Neuron (in vitro differentiated cells): ENCODE results near the gene ADORA2A.
"Not testable (repeated sequence)": the region's sequence is repeated elsewhere in the genome, so short reads cannot be mapped to it uniquely, and the experiment has no call there.

Experiments used
- H2AFZ ChIP-seq: one replicate; pipeline ENCODE4 v1.6.1; 2013; ENCODE audit warnings: low read depth, mild to moderate bottlenecking, inconsistent platforms, low read length, moderate library complexity
- H3K27me3 ChIP-seq: one replicate; pipeline ENCODE4 v1.6.1; 2013; ENCODE audit warnings: low read length; ENCODE audit not compliant: insufficient read depth
- H3K36me3 ChIP-seq: one replicate; pipeline ENCODE4 v1.6.1; 2013; ENCODE audit warnings: low read length; ENCODE audit not compliant: insufficient read depth
- H3K4me1 ChIP-seq: one replicate; pipeline ENCODE4 v1.6.1; 2013; ENCODE audit warnings: low read length; ENCODE audit not compliant: insufficient read depth
- H3K4me3 ChIP-seq: 2 replicates; pipeline ENCODE4 v1.5.1; 2013; ENCODE audit warnings: mild to moderate bottlenecking, low read length, moderate library complexity
- H3K9me3 ChIP-seq: one replicate; pipeline ENCODE4 v1.6.1; 2013; ENCODE audit warnings: low read length

ADORA2A gene

GRCh38 chr22:24485608-24486007 lies 58.2 kb downstream of the ADORA2A start:
- Histone ChIP-seq H2AFZ (no peak overlapping the region), H3K36me3 (no peaks in the 10 kb centered on the region), H3K27me3 (no peaks in the 10 kb centered on the region), H3K4me3 (no peak overlapping the region), H3K4me1 (no peaks in the 10 kb centered on the region), H3K9me3 (no peaks in the 10 kb centered on the region)

- no peak overlapping the region for H2AFZ ChIP-seq
- peaks cover 3% of the 10 kb centered on the region for H3K27me3 ChIP-seq
- no peaks in the 10 kb centered on the region for H3K9me3 ChIP-seq
- H3K4me3 ChIP-seq: no peak overlapping the region
- H3K4me1 ChIP-seq: no peaks in the 10 kb centered on the region
- no peaks in the 10 kb centered on the region for H3K36me3 ChIP-seq
Observed at GRCh38 chr22:24486501-24486921, 59.1 kb downstream of the ADORA2A start.

- H3K4me1 ChIP-seq: no peaks in the 10 kb centered on the region
- H3K36me3 ChIP-seq: no peaks in the 10 kb centered on the region
- no peak overlapping the region for H2AFZ ChIP-seq
- H3K27me3 ChIP-seq: peaks cover 10% of the 10 kb centered on the region
- H3K4me3 ChIP-seq: no peak overlapping the region
- H3K9me3 ChIP-seq: no peaks in the 10 kb centered on the region
Observed at GRCh38 chr22:24489011-24489410, 61.6 kb downstream of the ADORA2A start.

GRCh38 chr22:24489434-24489833 lies 62.0 kb downstream of the ADORA2A start:
- not testable (repeated sequence) for H3K9me3 ChIP-seq, H2AFZ ChIP-seq, H3K36me3 ChIP-seq, H3K4me1 ChIP-seq, H3K4me3 ChIP-seq
- peaks cover 13% of the 10 kb centered on the region for H3K27me3 ChIP-seq
